Measurements from ENCODE around the gene SMARCA2. TPM values are rescaled to one million over a fixed set of nuclear protein-coding genes. Genes with fewer than 3 reads are reported as not detected.
A peak's percentile ranks its signal among the peaks of the same experiment; 100 is the strongest.

SMARCA2 gene
- total RNA-seq, 1 donor from 2014 or later = 31.6 TPM

DNA sequence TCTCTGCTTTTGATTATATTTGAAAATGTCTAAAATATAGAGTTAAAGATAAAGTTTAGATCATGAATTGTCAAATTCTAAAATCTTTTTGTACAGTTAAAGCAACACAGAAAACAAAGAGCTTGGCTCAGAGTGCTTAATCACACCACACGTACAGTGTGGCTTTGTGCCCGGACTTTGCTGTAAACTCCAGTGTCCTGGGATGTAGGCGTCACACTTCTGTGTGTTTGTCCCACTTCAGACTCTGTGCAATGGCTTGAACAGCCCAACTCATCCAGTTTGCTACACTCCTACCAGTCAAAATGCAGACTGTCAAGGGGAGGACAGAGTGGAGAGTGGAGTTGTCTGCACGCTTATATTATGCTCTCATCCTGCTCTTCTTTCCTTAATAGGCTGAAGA is 45.3 kb downstream of the SMARCA2 start:
- DNase-seq (ENCODE audit: low read depth) = no peak
- TF ChIP-seq, protein P1, sequence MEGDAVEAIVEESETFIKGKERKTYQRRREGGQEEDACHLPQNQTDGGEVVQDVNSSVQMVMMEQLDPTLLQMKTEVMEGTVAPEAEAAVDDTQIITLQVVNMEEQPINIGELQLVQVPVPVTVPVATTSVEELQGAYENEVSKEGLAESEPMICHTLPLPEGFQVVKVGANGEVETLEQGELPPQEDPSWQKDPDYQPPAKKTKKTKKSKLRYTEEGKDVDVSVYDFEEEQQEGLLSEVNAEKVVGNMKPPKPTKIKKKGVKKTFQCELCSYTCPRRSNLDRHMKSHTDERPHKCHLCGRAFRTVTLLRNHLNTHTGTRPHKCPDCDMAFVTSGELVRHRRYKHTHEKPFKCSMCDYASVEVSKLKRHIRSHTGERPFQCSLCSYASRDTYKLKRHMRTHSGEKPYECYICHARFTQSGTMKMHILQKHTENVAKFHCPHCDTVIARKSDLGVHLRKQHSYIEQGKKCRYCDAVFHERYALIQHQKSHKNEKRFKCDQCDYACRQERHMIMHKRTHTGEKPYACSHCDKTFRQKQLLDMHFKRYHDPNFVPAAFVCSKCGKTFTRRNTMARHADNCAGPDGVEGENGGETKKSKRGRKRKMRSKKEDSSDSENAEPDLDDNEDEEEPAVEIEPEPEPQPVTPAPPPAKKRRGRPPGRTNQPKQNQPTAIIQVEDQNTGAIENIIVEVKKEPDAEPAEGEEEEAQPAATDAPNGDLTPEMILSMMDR (conservative IDR thresholded peaks at IDR 0.05; ENCODE audit: low read depth, low read length) = no peak
- H3K4me3 ChIP-seq (ENCODE audit: low read depth, low read length) = no peak overlapping the region

DNA sequence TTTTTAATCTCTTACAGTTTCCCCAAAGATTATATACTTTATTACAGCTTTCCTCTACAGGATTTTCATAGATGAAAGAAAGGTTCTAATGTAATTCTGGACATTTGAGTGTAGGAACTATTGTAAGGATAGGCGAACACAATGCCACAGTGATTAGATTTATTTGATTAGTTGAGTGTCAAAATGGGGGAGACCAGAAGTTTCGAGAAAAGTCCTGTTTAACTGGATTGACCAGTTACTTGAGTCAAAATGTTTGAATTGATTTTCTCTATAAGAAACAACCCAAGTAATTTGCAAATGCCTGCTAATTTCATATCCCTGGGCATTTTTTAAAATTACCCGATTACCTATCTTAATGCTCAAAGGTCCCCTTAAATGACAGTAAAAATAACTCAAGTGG is 50.6 kb downstream of the SMARCA2 start:
- TF ChIP-seq, protein P1 (conservative IDR thresholded peaks at IDR 0.05; ENCODE audit: low read depth, low read length) = no peak
- DNase-seq (ENCODE audit: low read depth) = no peak
- H3K4me3 ChIP-seq (ENCODE audit: low read depth, low read length) = no peak overlapping the region

DNA sequence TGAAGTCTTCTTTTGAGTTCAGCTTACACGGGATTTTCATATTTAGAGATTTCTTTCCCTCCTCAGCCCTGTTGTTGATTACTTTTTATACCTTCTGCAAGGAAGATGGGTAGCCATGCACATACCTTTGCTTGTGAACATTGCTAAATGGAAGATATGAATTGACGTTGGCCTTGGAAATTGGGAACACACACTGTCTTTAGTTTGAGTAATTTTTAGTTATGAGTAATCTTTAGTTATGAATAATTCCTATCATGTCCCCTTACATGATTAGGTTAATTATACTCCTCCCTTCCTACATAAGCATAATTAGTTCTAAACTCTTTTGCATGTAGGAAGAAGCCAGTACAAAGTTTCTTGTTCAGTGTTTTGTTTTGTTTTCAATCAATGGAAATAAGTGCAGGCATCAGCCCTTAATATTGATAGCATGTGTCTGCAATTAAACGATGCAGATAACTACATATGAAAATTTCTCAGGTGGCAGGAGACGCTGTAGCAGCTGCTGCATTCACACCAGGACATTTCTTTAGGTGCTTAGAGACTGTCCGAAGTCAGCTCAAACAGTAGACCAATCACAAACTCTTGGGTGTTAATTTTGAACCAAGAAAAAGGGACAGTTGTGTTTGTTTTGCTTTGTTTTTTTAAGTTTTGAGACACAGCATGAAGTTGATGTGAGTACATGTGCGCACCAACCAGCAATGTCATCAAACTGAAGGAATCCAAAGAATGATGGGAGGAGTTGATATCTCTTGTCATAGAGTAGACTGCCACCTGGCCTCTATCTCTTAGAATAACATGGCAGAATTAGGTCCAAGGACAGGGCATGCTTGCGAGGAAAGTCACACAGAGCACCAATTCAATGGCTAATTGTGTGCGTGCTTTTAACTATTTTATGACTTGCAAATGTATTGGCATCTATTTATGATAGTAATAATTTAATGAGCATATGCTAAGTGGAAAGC is 51.4 kb downstream of the SMARCA2 start:
- TF ChIP-seq, protein P1 (conservative IDR thresholded peaks at IDR 0.05; ENCODE audit: low read depth, low read length) = peak; percentile 54
- no peak overlapping the region for H3K4me3 ChIP-seq (ENCODE audit: low read depth, low read length)
- DNase-seq (ENCODE audit: low read depth) = no peak

DNA sequence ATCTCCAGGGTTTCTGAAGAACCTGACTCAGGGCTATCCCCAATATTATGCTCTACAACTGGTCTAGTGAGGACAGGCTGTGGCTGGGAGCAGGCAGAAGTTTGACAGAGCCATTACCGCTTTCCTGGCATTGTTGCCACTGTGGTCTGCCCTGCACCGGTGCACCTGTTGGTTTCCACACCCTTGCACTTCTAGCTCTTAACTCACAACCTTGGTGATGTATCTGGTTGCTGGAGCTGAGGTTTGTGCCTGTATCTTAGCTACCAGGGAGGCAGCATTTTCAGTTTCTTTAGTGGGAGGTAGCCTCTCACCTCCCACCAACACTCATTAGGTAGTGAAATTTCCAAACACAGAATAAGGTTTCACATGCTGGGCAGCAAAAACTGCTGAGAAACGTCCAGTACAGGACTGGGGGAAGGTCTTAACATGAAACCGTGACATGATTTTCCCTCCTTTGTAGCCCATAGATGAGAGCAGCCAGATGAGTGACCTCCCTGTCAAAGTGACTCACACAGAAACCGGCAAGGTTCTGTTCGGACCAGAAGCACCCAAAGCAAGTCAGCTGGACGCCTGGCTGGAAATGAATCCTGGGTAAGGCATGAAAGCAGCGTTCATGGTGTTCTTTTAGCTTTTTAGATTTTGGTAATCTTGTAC is 57.7 kb downstream of the SMARCA2 start:
- H3K4me3 ChIP-seq (ENCODE audit: low read depth, low read length) = no peak overlapping the region

DNA sequence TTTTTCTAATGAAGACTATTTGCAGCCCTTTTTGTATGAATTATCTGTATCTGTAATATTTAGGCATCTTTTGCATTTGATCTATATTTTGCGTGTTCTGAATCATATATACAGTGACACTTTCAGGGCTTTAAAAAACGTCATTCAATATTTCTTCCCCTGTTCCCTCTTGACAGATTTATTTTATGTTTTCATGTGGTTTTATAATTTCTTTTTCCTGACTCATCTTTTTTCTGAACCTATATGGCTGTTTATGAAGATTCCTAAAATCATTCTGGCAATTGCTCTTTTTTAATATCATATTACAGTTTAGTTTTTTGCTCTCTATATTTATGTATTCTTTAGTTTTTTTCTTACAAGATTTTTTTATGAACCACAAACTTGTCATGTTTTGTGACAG is 67.6 kb downstream of the SMARCA2 start:
- TF ChIP-seq, protein P1 (conservative IDR thresholded peaks at IDR 0.05; ENCODE audit: low read depth, low read length) = no peak
- no peak overlapping the region for H3K4me3 ChIP-seq (ENCODE audit: low read depth, low read length)
- DNase-seq (ENCODE audit: low read depth) = no peak

More for the DNA sequence above, 57.7 kb downstream of the SMARCA2 start:
- DNase-seq (ENCODE audit: low read depth) = no peak
- TF ChIP-seq, protein P1 (conservative IDR thresholded peaks at IDR 0.05; ENCODE audit: low read depth, low read length) = no peak

DNA sequence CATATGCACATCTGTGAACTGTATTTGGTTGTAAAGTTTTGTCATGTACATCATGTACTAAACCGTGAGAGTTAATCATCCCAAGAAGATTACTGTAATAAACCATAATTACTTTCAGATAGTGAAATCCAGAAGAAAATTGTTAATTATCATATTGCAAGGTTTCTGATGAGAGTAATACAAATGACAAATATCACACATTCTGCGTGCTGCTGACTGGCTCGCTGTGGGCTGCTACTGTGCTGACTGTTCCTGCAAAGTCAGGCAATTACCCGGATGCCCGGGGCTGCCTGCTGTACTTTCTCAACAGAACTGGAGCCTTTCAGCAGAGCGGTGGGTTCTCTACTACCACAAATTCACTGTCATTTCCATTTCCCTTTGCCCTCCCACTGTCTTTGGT is 68.3 kb downstream of the SMARCA2 start:
- TF ChIP-seq, protein P1 (conservative IDR thresholded peaks at IDR 0.05; ENCODE audit: low read depth, low read length) = no peak
- DNase-seq (ENCODE audit: low read depth) = no peak

More for the DNA sequence above, 68.3 kb downstream of the SMARCA2 start:
- no peak overlapping the region for H3K4me3 ChIP-seq (ENCODE audit: low read depth, low read length)
